ENCODE results near the gene SOX1.

Gene SOX1

GRCh38 chr13:112119192-112120030, 52.5 kb downstream of the SOX1 start:
- in situ Hi-C loops (cut with HindIII; ENCODE audit: low sequenced_read_pairs), result loop anchor here (5.0 kb wide), 1 partner anchor 67 kb away; no protein-coding TSS in a partner anchor
- TF ChIP-seq CTCF (IDR thresholded peaks at IDR 0.05; ENCODE audit: low read depth, low read length, missing control alignments), result no peak
- H3K4me3 ChIP-seq (ENCODE audit: low read depth, low read length), result no peak overlapping the region
- DNase-seq (ENCODE audit: low read depth), result no peak

GRCh38 chr13:112120031-112120373, 53.1 kb downstream of the SOX1 start:
- H3K4me3 ChIP-seq (ENCODE audit: low read depth, low read length), result no peak overlapping the region
- no peak for TF ChIP-seq CTCF (IDR thresholded peaks at IDR 0.05; ENCODE audit: low read depth, low read length, missing control alignments)
- DNase-seq (ENCODE audit: low read depth), result no peak
- in situ Hi-C loops (cut with HindIII; ENCODE audit: low sequenced_read_pairs), result no loop called here
